Left ventricle myocardium inferior (tissue), 1 donor: Measurements from ENCODE around the gene KLK3. TPM values are rescaled to one million over a fixed set of nuclear protein-coding genes. Genes with fewer than 3 reads are reported as not detected.

ENCODE experiments used
- DNase-seq: peaks from one replicate; pipeline ENCODE4 v3.0.0-alpha.2; 2020
- H3K27ac ChIP-seq: fragments of 200-600 bp; replicated peaks from 2 replicates; pipeline ENCODE4 v1.8.0; 2021
- H3K27me3 ChIP-seq: fragments of 200-600 bp; 2 replicates; pipeline ENCODE4 v1.8.0; 2021; ENCODE audit warnings: low read depth
- H3K36me3 ChIP-seq: fragments of 200-600 bp; 2 replicates; pipeline ENCODE4 v1.8.0; 2021
- H3K4me1 ChIP-seq: fragments of 200-600 bp; 2 replicates; pipeline ENCODE4 v1.8.0; 2021
- H3K4me3 ChIP-seq: fragments of 200-600 bp; 2 replicates; pipeline ENCODE4 v1.8.0; 2021; ENCODE audit warnings: mild to moderate bottlenecking, moderate library complexity
- H3K9me3 ChIP-seq: fragments of 200-600 bp; replicated peaks from 2 replicates; pipeline ENCODE4 v1.8.0; 2021
- intact Hi-C: fragments of 100-400 bp; cut with micrococcal nuclease; formaldehyde crosslinking; loops from one replicate; pipeline ENCODE4 v1.11.0; 2022
- total RNA-seq: library from RNA; stranded (reverse); fragmentation: NEBNext Ultra II Directional; extraction: Animal tissue kit (Norgen Biotek cat#: 25700); gene quantifications from one replicate; pipeline ENCODE4 v1.2.1, GENCODE V29; 2021
- TF ChIP-seq, protein P1 (sequence below): fragments of 200-600 bp; IDR thresholded peaks from 2 replicates; pipeline ENCODE4 v1.8.0; 2021; ENCODE audit warnings: antibody characterized with exemption, mild to moderate bottlenecking, borderline replicate concordance
- donor health status: DM: no; HTN: yes; CAD: no; lungs with severe emphysema.

The KLK3 gene
- total RNA-seq, 1 donor from 2014 or later, result not detected

DNA sequence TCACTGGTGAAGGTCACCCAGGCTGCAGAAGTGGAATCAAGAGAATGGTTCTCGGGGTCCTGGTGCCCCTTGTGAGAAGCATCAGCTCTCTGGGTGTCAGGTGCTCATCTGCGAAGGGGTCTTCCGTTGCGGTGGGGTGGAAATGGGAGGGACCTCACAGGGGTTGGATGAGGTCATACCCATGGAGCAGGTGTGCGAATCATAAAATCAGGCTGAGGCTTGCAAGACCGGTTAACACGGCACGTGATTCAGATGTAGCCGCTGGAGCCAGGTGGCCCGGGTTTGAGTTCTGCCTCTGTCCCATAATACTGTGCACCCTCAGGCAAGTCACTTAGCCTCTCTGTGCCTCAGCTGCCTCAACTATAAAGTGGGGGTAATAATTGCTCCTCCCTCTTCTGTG lies 17.4 kb upstream of the KLK3 start:
- no peak for DNase-seq
- no peak overlapping the region for H3K4me3 ChIP-seq
- peaks cover 12% of the 10 kb centered on the region for H3K4me1 ChIP-seq
- TF ChIP-seq, protein P1, sequence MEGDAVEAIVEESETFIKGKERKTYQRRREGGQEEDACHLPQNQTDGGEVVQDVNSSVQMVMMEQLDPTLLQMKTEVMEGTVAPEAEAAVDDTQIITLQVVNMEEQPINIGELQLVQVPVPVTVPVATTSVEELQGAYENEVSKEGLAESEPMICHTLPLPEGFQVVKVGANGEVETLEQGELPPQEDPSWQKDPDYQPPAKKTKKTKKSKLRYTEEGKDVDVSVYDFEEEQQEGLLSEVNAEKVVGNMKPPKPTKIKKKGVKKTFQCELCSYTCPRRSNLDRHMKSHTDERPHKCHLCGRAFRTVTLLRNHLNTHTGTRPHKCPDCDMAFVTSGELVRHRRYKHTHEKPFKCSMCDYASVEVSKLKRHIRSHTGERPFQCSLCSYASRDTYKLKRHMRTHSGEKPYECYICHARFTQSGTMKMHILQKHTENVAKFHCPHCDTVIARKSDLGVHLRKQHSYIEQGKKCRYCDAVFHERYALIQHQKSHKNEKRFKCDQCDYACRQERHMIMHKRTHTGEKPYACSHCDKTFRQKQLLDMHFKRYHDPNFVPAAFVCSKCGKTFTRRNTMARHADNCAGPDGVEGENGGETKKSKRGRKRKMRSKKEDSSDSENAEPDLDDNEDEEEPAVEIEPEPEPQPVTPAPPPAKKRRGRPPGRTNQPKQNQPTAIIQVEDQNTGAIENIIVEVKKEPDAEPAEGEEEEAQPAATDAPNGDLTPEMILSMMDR, result no peak
- no peaks in the 10 kb centered on the region for H3K36me3 ChIP-seq
- intact Hi-C loops, result no loop called here
- peaks cover 10% of the 10 kb centered on the region for H3K9me3 ChIP-seq
- H3K27ac ChIP-seq, result no peak overlapping the region
- H3K27me3 ChIP-seq, result peaks cover 62% of the 10 kb centered on the region

DNA sequence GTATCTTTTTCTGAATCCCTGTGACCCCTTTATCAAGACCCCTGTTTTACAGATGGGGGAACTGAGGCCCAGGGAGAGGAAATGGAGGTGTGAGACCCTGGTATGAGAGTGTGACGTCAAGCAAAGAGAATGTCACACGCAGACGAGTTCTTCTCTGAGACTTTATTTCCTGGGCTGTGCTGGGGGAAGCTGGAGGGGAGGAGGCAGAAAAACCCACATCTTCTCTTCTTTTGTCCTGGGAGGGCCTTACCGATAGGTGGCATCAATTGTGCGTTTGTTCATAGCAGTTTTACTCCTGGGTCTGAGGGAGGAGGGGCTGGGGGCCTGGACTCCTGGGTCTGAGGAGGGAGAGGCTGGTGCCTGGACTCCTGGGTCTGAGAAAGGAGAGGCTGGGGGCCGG lies 16.5 kb upstream of the KLK3 start:
- Histone ChIP-seq H3K4me3 (no peak overlapping the region), H3K27ac (no peak overlapping the region), H3K27me3 (peaks cover 52% of the 10 kb centered on the region), H3K9me3 (peaks cover 20% of the 10 kb centered on the region), H3K36me3 (no peaks in the 10 kb centered on the region), H3K4me1 (peaks cover 12% of the 10 kb centered on the region)
- no peak for DNase-seq
- intact Hi-C loops, result no loop called here
- TF ChIP-seq, protein P1, result no peak

DNA sequence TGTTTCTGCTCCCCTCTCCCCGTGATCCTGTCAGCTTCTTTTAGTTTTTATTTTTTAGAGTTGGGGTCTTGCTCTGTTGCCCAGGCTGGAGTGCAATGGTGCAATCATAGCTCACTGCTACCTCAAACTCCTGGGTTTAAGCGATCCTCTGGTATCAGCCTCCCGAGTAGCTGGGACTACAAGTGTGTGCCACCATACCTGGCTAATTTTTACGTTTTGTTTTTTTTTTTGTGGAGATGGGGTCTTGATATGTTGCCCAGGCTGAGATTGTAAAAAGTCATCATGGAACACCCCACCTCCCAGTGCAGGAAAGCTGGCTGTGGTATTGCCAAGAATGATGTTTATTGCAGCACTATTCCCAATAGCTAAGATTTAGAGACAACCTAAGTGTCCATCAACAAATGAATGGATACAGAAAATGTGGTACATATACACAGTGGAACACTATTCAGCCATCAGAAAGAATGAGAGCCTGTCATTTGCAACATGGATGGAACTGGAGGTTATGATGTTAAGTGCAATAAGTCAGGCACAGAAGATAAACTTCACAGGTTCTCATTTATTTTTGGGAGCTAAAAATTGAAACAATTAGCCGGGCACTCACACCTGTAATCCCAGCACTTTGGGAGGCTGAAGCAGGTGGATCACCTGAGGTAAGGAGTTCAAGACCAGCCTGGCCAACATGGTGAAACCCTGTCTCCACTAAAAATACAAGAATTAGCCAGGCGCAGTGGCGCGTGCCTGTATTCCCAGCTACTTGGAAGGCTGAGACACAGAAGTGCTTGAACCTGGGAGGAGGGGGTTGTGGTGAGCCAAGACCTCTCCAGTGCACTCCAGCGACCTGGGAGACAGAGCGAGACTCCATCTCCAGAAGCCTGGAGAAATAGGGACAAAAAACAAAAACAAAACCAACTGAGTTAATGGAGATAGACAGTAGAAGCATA lies 14.7 kb upstream of the KLK3 start:
- TF ChIP-seq, protein P1, result no peak
- DNase-seq, result no peak
- intact Hi-C loops, result no loop called here
- H3K36me3 ChIP-seq, result no peaks in the 10 kb centered on the region
- no peak overlapping the region for H3K27ac ChIP-seq
- H3K4me3 ChIP-seq, result no peak overlapping the region
- peaks cover 36% of the 10 kb centered on the region for H3K27me3 ChIP-seq
- peaks cover 34% of the 10 kb centered on the region for H3K9me3 ChIP-seq
- peaks cover 12% of the 10 kb centered on the region for H3K4me1 ChIP-seq

DNA sequence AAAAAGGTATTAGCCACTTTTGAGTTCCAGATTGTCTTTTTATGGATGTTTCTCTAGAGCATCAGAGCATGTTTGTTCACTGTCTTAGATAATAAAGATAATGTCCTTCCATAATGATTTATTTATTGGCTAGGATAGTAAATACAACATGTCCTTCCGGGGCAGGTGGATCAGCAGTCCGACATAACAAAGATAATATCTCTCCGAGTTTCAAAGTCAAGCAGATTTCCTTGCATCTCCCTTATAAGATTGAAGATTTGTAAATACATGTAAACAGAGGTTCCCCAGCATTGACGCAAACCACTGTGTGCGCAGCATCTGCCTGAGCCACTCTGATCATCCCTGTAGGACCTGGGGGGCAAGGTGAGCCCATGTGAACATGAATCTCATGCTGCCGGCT lies 12.6 kb upstream of the KLK3 start:
- Histone ChIP-seq H3K27me3 (peaks cover 24% of the 10 kb centered on the region), H3K4me3 (no peak overlapping the region), H3K9me3 (peaks cover 34% of the 10 kb centered on the region), H3K36me3 (no peaks in the 10 kb centered on the region), H3K4me1 (no peaks in the 10 kb centered on the region), H3K27ac (no peak overlapping the region)
- TF ChIP-seq, protein P1, result no peak
- intact Hi-C loops, result no loop called here
- DNase-seq, result no peak

DNA sequence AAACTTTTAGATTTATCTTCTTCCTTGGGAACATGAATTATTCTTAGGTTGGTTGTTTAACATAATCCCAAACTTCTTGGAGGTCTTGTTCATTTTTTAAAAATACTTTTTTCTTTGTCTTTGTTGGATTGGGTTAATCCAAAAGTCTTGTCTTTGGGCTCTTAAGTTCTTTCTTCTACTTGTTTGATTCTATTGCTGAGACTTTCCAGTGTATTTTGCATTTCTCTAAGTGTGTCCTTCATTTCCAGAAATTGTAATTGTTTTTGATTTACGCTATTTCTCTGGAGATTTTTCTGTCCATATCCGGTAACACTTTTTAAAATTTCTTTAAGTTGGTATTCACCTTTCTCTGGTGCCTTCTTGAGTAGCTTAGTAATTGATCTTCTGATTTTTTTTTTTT lies 11.5 kb upstream of the KLK3 start:
- peaks cover 26% of the 10 kb centered on the region for H3K27me3 ChIP-seq
- H3K4me3 ChIP-seq, result no peak overlapping the region
- H3K4me1 ChIP-seq, result no peaks in the 10 kb centered on the region
- H3K27ac ChIP-seq, result no peak overlapping the region
- intact Hi-C loops, result no loop called here
- H3K9me3 ChIP-seq, result peaks cover 34% of the 10 kb centered on the region
- H3K36me3 ChIP-seq, result no peaks in the 10 kb centered on the region
- TF ChIP-seq, protein P1, result no peak
- no peak for DNase-seq
